ENCODE data around the gene PPP1R13B.
"Not testable (repeated sequence)": the region's sequence is repeated elsewhere in the genome, so short reads cannot be mapped to it uniquely, and the experiment has no call there.

PPP1R13B gene

DNA sequence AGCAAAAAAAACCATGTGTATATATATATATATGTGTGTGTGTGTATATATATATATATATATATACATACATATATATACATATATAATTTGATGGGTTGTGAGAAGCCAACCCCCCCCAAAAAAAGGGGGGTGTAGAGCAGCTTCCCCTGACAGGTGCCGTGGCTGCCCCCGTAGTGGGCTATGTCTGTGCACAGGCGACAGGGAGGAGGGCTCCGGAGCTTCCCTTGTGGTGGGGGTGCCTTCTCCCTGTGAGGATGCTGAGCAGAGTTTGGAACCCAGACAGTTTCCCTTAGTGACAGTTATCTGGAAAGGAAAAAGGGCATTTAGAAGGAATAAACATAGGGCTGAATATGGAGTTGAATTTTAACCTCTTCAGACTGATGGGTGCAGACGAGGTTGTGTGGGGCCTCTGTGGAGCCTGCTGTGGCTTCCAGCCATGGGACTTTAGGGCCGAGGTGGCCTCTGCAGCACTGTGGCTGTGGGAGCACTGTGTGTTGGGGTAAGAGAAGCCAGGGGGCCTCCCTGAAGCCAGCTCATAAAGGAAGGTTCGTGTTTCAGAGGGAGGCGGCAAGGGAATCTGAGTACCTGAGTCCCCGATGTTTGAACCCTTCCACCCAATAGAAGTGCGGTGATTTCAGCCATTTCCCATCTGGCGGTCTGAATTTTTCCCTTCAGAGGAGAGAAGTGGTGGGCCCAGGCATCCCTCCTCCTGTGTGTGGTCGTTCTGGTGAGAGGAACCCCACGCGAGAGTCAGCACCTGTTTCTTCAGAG lies 151.9 kb downstream of the PPP1R13B start:
- DNase-seq: no peak

- DNase-seq: no peak
Measured at GRCh38 chr14:103694572-103695026, 152.8 kb downstream of the PPP1R13B start.

DNA sequence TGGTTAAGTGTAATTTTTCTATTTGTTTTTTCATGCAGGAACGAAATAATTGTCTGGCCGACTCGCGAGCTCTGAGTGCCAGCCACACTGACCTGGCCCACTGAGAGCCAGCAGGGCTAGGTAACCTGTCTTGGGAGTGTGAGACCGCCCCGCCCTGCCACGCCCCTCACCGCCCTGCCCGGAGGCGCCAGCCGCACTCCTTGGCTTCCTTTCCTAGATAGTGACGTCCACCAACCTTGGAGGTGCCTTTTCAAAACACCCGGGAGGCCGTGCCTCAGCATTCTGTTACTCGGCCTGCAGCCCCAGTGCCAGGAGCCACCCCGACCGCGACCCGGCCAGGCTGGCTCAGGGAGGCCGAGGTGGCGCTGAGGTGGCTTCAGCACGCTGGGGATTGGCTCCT lies 153.9 kb downstream of the PPP1R13B start:
- no peak for DNase-seq

- no peak for DNase-seq
Measured at GRCh38 chr14:103692871-103693270, 154.5 kb downstream of the PPP1R13B start.

DNA sequence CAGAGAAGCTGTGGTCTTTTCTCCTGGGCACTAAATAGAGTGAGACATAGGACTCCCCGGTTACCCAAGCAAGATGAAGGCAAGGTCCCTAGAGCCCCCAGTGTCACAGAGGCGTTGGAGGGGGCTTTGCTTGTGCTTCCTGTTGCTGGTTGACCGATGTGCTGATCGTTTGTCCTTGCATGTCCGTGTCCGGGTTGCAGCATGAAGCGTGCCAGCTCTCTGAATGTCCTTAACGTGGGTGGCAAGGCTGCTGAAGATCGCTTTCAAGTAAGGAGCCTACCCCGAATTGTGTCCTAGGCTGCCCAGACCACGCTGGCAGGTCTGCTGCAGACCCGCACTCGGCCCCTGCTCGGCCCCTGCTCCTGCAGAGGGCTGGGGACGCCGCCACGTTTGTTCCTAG lies 155.2 kb downstream of the PPP1R13B start:
- DNase-seq: no peak

DNA sequence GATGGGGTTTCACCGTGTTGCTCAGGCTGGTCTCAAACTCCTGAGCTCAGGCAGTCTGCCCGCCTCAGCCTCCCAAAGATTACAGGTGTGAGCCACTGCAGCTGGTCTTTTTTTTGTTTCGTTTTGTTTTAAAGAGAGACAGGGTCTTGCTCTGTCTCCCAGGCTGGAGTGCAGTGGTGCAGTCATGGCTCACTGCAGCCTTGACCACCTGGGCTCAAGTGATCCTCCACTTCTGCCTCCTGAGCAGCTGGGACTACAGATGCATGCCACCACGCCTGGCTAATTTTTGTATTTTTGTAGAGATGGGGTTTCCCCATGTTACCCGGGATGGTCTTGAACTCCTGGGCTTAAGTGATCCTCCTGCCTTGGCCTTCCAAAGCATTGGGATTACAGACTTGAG lies 155.7 kb downstream of the PPP1R13B start:
- DNase-seq: not testable (repeated sequence)

DNA sequence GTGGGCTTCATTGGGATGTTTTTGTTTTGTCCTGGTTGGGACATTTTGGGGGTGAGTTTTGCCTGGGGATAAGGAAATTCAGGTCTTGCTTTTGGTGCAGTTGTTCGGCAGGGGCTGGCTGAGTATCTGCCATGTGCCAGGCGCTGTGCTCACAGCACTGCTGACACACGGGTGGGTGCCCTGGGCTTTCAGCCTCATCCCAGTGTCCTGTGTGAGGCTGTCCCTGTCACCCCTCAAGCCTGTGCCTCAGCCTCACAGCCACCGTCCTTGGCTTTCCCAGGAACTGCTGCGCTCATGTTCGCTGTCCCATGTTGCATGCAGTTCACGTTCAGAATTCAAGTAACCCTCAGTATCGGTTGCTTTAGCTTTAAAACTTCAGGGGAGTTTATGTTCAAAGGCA lies 157.0 kb downstream of the PPP1R13B start:
- DNase-seq: no peak

DNA sequence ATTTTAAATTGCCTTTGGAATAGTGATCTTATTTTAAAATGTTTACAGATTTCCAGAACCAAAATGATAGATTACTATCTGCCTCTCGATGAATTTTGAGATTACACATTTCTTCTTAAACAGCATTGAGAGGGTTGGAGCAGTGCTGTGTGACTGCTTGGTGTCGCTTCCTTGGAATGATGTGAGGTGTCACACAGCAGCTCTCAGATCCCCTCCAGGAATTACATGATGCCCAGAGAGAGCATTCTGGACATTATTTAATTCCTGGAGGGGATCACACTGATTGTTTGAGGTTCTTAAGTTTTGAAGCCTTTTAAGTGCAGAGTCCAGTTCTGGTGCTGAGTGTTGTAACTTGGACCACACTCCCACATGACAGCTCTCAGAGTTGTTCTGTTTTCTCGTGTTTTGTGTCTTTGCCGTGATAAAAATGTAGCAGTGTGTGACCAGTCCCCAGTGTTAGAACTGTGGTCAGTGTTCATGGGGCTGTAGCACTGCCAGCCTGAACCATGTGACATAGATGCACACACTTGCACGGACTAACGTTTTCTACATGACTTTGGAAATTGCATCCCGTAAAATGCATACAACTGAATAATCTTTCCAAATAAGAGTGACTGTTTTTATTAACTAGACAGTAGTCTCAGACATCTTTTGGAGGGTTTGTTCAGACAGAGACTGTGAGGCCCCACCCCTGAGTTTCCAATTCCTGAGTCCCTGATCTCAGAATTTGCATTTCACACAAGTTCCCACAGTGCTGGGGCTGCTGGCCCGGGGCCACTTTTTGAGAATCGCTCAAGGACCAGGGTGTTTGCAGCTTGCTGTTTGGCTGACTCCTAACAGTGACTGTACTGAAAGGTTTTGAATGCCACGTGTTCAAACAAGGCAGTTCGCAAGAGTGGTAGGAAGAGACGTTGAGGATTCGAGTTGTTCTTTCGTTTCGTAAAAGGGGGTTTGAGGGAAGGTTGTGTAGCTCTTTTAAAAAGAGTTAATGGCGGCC lies 158.2 kb downstream of the PPP1R13B start:
- no peak for DNase-seq

GRCh38 chr14:103688441-103688840 lies 158.9 kb downstream of the PPP1R13B start:
- DNase-seq: no peak

GRCh38 chr14:103687712-103688111 lies 159.7 kb downstream of the PPP1R13B start:
- DNase-seq: no peak

GRCh38 chr14:103686831-103687485 lies 160.4 kb downstream of the PPP1R13B start:
- DNase-seq: no peak

GRCh38 chr14:103685276-103686211 lies 161.8 kb downstream of the PPP1R13B start:
- DNase-seq: no peak

- DNase-seq: no peak
Measured at GRCh38 chr14:103684871-103685270, 162.5 kb downstream of the PPP1R13B start.

GRCh38 chr14:103684471-103684870 lies 162.9 kb downstream of the PPP1R13B start:
- no peak for DNase-seq

Measured in NCI-H345 (cell line).